ENCODE data around the gene PTPRK. TPM values are rescaled to one million over a fixed set of nuclear protein-coding genes. Genes with fewer than 3 reads are reported as not detected.

Gene PTPRK
- polyA plus RNA-seq, 1 donor (not counting 4 experiments of a cell fraction or from before 2014, with no cell fraction given), result 52.7 TPM

- H2AFZ ChIP-seq (ENCODE audit: control insufficient read depth, low read length), result no peak overlapping the region
- peaks cover 4 to 5% of the 10 kb centered on the region in 2 experiments for H3K36me3 ChIP-seq (ENCODE audit: control insufficient read depth in 2 of 2, extremely low read depth in 1 of 2, insufficient read depth in 2 of 2, low read length in 2 of 2)
- dilution Hi-C loops (cut with MboI; ENCODE audit: extremely low pct_ligation_motif_present, low sequenced_read_pairs), result no loop called here
- no peaks in the 10 kb centered on the region for H4K20me1 ChIP-seq (ENCODE audit: control insufficient read depth, extremely low read depth, insufficient read depth, low read length)
- no peak overlapping the region for H3K4me3 ChIP-seq (ENCODE audit: control insufficient read depth in 2 of 3, extremely low read depth in 1 of 3, insufficient read depth in 2 of 3, low read depth in 1 of 3, low read length in 3 of 3)
- no peaks in the 10 kb centered on the region for H3K27me3 ChIP-seq (ENCODE audit: control insufficient read depth, extremely low read depth, insufficient read depth, low read length)
- H3K27ac ChIP-seq (ENCODE audit: control insufficient read depth, insufficient read depth, low read length), result no peak overlapping the region
- FAIRE-seq, result no peak
- no peak for TF ChIP-seq CTCF (optimal IDR thresholded peaks at IDR 0.05 in 1 of 3, IDR thresholded peaks at IDR 0.05 in 1 of 3, conservative IDR thresholded peaks at IDR 0.05 in 1 of 3; ENCODE audit: extremely low read depth in 1 of 3, insufficient read depth in 2 of 3, low read length in 3 of 3)
- no peak for TF ChIP-seq EZH2 (IDR thresholded peaks at IDR 0.05; ENCODE audit: low read length)
- DNase-seq (ENCODE audit: low read depth, low spot score), result no peak
- H3K4me1 ChIP-seq (ENCODE audit: control insufficient read depth, extremely low read depth, insufficient read depth, low read length), result peaks cover 2% of the 10 kb centered on the region
- no peak overlapping the region for H3K9ac ChIP-seq (ENCODE audit: control insufficient read depth, extremely low read depth, insufficient read depth, low read length)
- peaks cover 3% of the 10 kb centered on the region for H3K79me2 ChIP-seq (ENCODE audit: control insufficient read depth, insufficient read depth, low read length)
- no peak overlapping the region for H3K4me2 ChIP-seq (ENCODE audit: control insufficient read depth, extremely low read depth, insufficient read depth, low read depth, low read length)
- H3K9me1 ChIP-seq (ENCODE audit: control insufficient read depth, extremely low read depth, insufficient read depth, low read length), result no peaks in the 10 kb centered on the region
- no peaks in the 10 kb centered on the region for H3K9me3 ChIP-seq (ENCODE audit: control insufficient read depth, low read depth, low read length)
These were observed 331.7 kb downstream of the PTPRK start for GRCh38 chr6:128188678-128189077.

DNA sequence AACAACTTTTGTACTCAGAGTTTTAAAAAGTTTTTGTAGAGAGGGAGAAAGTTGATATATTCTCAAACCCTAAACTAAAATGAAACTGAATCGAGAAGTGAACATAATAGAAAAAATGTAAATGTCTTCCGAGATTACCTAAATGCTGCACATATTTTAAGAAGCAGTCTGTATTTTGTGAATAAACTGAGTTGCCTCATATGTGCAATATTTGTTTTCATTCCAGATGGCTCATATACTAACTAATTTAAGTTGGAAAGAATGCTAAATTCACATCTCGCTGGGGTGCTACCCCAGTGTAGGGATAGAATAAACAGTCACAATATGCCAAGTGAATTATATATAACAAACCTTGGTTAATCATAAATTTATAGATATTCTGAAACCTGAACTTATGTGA is 333.7 kb downstream of the PTPRK start:
- no peak overlapping the region for H3K27ac ChIP-seq (ENCODE audit: control insufficient read depth, insufficient read depth, low read length)
- H2AFZ ChIP-seq (ENCODE audit: control insufficient read depth, low read length), result no peak overlapping the region
- peaks cover under 1% of the 10 kb centered on the region for H3K4me1 ChIP-seq (ENCODE audit: control insufficient read depth, extremely low read depth, insufficient read depth, low read length)
- dilution Hi-C loops (cut with MboI; ENCODE audit: extremely low pct_ligation_motif_present, low sequenced_read_pairs), result no loop called here
- TF ChIP-seq EZH2 (IDR thresholded peaks at IDR 0.05; ENCODE audit: low read length), result no peak
- TF ChIP-seq CTCF (optimal IDR thresholded peaks at IDR 0.05 in 1 of 3, IDR thresholded peaks at IDR 0.05 in 1 of 3, conservative IDR thresholded peaks at IDR 0.05 in 1 of 3; ENCODE audit: extremely low read depth in 1 of 3, insufficient read depth in 2 of 3, low read length in 3 of 3), result no peak
- H3K4me3 ChIP-seq (ENCODE audit: control insufficient read depth in 2 of 3, extremely low read depth in 1 of 3, insufficient read depth in 2 of 3, low read depth in 1 of 3, low read length in 3 of 3), result no peak overlapping the region
- H3K4me2 ChIP-seq (ENCODE audit: control insufficient read depth, extremely low read depth, insufficient read depth, low read depth, low read length), result no peak overlapping the region
- no peak for DNase-seq (ENCODE audit: low read depth, low spot score)
- H3K27me3 ChIP-seq (ENCODE audit: control insufficient read depth, extremely low read depth, insufficient read depth, low read length), result no peaks in the 10 kb centered on the region
- FAIRE-seq, result no peak
- H3K9me3 ChIP-seq (ENCODE audit: control insufficient read depth, low read depth, low read length), result no peaks in the 10 kb centered on the region
- H3K9me1 ChIP-seq (ENCODE audit: control insufficient read depth, extremely low read depth, insufficient read depth, low read length), result no peaks in the 10 kb centered on the region
- peaks cover 4 to 10% of the 10 kb centered on the region in 2 experiments for H3K36me3 ChIP-seq (ENCODE audit: control insufficient read depth in 2 of 2, extremely low read depth in 1 of 2, insufficient read depth in 2 of 2, low read length in 2 of 2)
- H4K20me1 ChIP-seq (ENCODE audit: control insufficient read depth, extremely low read depth, insufficient read depth, low read length), result no peaks in the 10 kb centered on the region
- peaks cover 3% of the 10 kb centered on the region for H3K79me2 ChIP-seq (ENCODE audit: control insufficient read depth, insufficient read depth, low read length)
- H3K9ac ChIP-seq (ENCODE audit: control insufficient read depth, extremely low read depth, insufficient read depth, low read length), result no peak overlapping the region

All from keratinocyte (primary cell).